Endothelial cell of hepatic sinusoid (primary cell): ENCODE results near the gene TRAPPC14.

ENCODE experiments used
- in situ Hi-C: cut with HindIII; loops from 2 replicates; pipeline ENCODE4 v1.10.0; 2017; ENCODE audit warnings: low sequenced_read_pairs

TRAPPC14 gene

GRCh38 chr7:100173806-100174495 lies 15.4 kb upstream of the TRAPPC14 start:
- in situ Hi-C loops = no loop called here

GRCh38 chr7:100171840-100172239 lies 13.3 kb upstream of the TRAPPC14 start:
- in situ Hi-C loops = no loop called here

- in situ Hi-C loops = no loop called here
Observed at GRCh38 chr7:100171087-100171681, 12.7 kb upstream of the TRAPPC14 start.

- in situ Hi-C loops = no loop called here
Observed at GRCh38 chr7:100170101-100170897, 11.8 kb upstream of the TRAPPC14 start.

- in situ Hi-C loops = no loop called here
Observed at GRCh38 chr7:100169147-100169850, 10.8 kb upstream of the TRAPPC14 start.

GRCh38 chr7:100167912-100168323 lies 9.4 kb upstream of the TRAPPC14 start:
- in situ Hi-C loops = no loop called here

- in situ Hi-C loops = no loop called here
Observed at GRCh38 chr7:100166970-100167911, 8.7 kb upstream of the TRAPPC14 start.

- in situ Hi-C loops = no loop called here
Observed at GRCh38 chr7:100166317-100166940, 7.9 kb upstream of the TRAPPC14 start.

- in situ Hi-C loops = no loop called here
Observed at GRCh38 chr7:100163871-100164270, 5.3 kb upstream of the TRAPPC14 start.

GRCh38 chr7:100163006-100163531 lies 4.5 kb upstream of the TRAPPC14 start:
- in situ Hi-C loops = no loop called here

GRCh38 chr7:100160067-100160466 lies 1.5 kb upstream of the TRAPPC14 start:
- in situ Hi-C loops = no loop called here

- in situ Hi-C loops = no loop called here
Observed at GRCh38 chr7:100159099-100159623, 638 bp upstream of the TRAPPC14 start.

GRCh38 chr7:100157334-100158228 lies 942 bp downstream of the TRAPPC14 start:
- in situ Hi-C loops = no loop called here

- in situ Hi-C loops = no loop called here
Observed at GRCh38 chr7:100157069-100157333, 1.5 kb downstream of the TRAPPC14 start.

- in situ Hi-C loops = no loop called here
Observed at GRCh38 chr7:100156331-100157068, 2.0 kb downstream of the TRAPPC14 start.

- in situ Hi-C loops = no loop called here
Observed at GRCh38 chr7:100155553-100156317, 2.8 kb downstream of the TRAPPC14 start.
